ENCODE results near the gene CIAO2A. TPM values are rescaled to one million over a fixed set of nuclear protein-coding genes. Genes with fewer than 3 reads are reported as not detected.
"Not testable (repeated sequence)": the region's sequence is repeated elsewhere in the genome, so short reads cannot be mapped to it uniquely, and the experiment has no call there.

Gene CIAO2A
- total RNA-seq, 1 experiment from 2014 or later = 170 TPM

DNA sequence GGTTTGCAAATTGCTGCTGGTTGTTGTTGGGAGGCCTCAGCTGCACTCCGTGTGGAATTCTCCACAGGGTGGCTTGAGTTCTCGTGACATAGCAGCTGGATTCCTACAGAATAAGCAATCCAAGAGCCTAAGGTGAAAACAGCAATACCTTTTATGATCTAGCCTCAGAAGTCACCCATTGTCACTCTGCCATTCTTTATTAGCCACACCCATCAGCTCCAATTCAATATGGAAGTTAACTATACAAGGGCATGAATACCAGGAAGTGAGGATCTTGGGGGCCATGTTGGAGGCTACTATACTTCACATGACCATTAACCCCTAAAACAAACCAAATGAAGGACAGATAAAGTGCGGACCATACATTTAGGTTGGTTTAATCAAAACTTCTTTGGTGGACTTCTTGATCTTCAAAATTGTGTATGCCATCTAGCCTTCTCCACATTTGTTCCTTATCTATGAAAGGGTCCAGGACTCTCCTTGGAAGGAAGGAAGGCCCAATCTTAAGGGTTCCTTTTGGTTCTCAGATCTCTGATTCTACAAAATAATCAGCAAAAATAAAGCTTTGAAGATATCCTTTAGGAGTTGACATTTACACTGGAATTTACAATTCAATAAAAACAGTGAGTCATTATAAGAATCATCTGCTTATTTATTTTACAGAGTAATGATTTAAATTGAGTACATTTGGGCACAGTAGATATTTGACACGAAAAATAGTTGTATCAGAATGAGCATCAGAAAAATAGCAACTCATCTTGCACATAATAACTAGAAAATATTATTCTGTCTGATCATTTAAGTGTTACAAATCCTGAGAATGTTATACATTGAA lies 21.5 kb downstream of the CIAO2A start:
- no peak for DNase-seq (ENCODE audit: low read depth)

DNA sequence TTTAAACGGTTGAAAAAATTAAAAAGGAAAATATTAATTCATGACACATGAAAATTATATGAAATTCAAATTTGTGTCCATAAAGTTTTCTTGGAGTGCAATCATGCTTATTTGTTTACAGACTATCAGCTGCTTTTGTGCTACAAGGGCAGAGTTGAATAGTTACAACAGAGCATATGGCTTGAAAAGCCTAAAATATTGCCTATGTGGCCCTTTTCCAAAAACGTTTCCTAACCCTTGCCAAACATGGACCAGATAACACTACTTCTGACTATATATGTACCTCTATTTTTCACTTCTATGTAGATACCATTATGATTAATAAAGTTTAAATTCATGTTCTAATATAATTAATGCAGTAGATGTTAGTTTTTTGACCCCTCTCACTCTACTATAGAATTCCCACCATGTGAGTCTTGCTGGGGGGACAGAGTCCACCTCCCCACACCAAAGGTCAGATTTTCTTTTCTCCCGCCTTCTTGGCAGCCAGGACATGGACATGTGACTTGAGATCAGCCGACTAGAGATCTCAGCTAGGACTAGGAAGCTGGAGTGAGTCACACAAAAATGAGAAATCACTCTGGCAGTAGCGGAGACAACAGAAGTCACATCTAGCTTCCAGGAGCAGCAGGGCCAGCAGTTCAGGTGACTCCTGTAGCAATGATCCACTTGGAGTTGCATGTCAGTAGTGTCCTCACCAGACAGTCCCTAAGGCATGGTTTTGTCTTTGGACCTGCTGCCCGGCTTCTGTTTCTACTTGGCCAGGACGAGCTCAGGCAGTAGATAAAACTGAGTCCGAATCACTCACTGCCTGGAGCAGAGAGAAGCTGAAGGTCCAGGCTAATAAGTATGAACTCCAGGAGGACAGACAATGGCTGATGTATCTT lies 22.4 kb downstream of the CIAO2A start:
- DNase-seq (ENCODE audit: low read depth) = peak; percentile 61

DNA sequence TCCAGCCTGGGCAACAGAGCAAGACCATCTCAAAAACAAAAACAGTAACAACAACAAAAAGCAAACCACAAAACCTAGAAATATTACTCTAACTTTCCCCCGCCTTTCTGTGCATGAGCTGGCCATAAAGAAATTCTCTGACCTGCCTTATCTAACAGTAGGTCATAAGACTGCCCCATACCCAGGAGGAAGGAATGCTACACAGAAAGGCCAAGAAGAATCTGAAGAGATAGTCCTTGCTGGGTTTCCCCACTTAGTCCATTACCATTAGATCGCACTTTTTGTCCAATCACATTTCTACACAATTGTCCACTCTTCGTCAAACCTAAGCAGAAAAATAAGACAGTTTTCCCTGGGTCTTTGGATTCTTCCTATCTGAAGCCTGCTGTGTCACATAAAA lies 23.5 kb downstream of the CIAO2A start:
- no peak for DNase-seq (ENCODE audit: low read depth)

DNA sequence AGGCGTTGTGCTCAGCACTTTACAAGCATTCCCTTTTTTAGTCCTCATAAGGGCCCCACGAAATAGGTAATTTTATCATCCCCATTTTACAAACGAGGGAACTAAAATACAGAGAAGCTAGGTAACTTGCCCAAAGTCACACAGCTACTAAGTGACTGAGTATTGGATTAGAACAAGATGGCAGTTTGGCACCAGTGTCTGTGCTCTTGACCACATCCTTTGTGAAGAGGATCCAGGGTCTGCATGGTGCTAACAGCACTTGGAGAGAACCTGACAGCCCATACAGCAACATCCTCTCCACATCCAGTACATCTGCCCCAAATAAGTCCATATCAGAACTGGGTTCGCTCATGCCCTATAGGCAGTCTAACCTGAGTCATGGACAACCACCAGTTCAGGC lies 25.5 kb downstream of the CIAO2A start:
- DNase-seq (ENCODE audit: low read depth) = no peak

DNA sequence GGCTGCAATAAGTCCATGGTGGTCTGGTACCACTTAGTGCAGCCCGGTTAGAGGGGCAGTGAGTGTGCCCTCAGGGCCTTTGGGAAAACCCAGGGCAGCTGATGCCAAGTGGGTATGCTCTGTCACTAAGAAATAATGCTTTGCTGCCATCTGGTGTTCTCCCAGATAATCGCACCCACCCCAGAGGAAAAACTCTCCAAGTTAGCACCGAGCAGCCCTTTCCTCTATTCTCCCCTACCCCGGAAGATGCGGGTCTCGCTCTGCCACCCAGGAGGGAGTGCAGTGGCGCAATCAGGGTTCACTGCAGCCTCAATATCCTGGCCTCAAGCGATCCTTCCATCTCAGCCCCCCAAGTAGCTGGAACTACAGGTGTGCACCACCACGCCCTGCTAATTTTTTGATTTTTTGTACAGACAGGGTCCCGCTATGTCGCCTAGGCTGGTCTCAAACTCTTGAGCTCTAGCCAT lies 26.0 kb downstream of the CIAO2A start:
- peak; percentile 68 for DNase-seq (ENCODE audit: low read depth)

DNA sequence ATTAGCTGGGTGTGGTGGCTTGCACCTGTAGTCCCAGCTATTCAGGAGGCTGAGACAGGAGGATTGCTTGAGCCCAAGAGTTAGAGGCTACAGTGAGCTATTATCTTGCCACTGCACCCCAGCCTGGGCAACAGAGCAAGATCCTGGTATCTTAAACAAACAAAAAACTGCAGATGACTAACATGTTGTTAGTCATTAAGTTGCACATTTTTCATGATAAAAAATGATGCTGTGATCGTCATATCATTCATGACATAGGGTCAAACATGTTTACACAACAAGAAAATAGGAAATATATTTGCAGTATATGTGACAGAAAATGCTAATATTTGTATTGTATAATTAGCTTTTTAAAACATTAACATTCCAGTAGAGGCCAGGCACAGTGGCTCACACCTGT lies 27.2 kb downstream of the CIAO2A start:
- DNase-seq (ENCODE audit: low read depth) = no peak

DNA sequence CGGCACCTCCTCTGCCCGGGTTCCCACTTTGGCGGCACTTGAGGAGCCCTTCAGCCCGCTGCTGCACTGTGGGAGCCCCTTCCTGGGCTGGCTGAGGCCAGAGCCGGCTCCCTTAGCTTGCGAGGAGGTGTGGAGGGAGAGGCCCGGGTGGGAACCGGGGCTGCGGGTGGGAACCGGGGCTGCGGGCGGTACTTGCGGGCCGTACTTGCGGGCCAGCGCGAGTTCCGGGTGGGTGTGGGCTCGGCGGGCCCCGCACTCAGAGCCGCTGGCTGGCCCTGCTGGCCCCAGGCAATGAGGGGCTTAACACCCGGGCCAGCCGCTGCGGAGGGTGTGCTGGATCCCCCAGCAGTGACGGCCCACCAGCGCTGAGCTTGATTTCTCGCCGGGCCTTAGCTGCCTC lies 32.9 kb downstream of the CIAO2A start:
- DNase-seq (ENCODE audit: low read depth) = no peak

DNA sequence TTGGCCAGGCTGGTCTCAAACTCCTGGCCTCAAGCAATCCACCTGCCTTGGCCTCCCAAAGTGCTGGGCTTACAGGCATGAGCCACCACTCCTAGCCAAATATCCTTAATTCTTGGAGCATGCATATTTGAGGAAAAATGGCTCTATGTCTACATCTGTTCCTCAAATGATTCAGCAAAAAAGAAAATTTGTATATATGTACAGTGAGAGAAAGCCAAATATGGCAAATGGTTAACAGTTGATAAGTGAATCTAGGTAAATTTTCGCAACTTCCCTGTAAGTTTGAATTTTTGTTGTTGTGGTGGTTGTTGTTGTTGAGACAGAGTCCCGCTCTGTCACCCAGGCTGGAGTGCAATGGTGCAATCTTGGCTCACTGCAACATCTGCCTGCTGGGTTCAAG lies 34.5 kb downstream of the CIAO2A start:
- not testable (repeated sequence) for DNase-seq (ENCODE audit: low read depth)

DNA sequence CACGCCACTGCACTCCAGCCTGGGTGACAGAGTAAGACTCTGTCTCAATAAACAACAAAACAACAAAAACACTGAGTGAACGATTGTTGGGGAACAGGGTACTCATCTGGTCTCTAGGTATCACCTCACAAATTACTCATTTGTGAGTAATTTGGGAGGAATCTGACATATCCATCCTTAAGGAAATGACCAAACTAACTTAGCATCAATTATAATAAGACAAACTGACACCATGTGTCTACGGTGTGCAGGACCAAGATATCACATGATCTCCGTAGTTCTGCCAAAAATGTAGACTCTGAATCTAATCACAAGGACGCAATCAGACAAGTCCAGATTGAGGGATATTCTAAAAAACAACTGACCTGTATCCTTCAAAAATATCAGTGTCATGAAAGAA lies 35.4 kb downstream of the CIAO2A start:
- no peak for DNase-seq (ENCODE audit: low read depth)

DNA sequence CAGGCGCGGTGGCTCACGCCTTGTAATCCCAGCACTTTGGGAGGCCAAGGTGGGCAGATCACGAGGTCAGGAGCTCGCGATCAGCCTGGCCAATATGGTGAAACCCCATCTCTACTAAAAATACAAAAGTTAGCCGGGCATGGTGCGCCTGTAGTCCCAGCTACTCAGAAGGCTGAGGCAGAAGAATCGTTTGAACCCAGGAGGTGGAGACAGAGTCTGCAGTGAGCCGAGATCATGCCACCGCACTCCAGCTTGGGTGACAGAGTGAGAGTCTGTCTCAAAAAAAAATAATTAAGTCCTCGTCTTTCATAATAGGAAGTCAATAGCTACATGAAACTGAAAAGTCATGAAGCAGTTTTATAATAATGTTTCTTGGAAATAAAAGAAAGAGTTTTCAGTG lies 40.0 kb downstream of the CIAO2A start:
- not testable (repeated sequence) for DNase-seq (ENCODE audit: low read depth)

DNA sequence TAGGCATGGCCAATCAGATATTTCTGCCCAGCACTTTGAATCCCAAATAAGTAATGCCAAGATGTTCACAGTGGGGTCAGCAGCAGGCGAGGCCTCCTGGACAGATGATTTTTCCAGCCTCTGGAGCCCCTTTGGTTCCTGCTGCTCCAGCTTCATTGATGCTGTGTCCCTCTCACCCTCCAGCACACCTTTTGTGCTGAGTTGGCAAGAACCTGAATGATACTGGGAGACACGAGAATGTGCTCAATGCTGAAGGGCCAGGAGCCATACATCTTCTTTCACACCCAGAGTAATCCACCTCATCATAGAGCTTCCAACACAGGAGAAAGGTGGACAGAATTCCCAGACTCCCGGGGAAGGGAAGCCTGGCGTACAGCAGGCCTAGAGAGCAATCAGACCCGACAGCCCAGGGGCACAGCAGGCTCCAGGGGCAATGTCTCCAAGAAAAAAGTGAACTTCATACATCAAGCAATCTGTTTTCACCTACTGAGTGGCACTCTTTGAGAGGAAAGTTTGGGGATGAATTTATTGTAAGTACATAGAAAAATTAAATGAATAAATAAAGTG lies 40.6 kb downstream of the CIAO2A start:
- DNase-seq (ENCODE audit: low read depth) = no peak

DNA sequence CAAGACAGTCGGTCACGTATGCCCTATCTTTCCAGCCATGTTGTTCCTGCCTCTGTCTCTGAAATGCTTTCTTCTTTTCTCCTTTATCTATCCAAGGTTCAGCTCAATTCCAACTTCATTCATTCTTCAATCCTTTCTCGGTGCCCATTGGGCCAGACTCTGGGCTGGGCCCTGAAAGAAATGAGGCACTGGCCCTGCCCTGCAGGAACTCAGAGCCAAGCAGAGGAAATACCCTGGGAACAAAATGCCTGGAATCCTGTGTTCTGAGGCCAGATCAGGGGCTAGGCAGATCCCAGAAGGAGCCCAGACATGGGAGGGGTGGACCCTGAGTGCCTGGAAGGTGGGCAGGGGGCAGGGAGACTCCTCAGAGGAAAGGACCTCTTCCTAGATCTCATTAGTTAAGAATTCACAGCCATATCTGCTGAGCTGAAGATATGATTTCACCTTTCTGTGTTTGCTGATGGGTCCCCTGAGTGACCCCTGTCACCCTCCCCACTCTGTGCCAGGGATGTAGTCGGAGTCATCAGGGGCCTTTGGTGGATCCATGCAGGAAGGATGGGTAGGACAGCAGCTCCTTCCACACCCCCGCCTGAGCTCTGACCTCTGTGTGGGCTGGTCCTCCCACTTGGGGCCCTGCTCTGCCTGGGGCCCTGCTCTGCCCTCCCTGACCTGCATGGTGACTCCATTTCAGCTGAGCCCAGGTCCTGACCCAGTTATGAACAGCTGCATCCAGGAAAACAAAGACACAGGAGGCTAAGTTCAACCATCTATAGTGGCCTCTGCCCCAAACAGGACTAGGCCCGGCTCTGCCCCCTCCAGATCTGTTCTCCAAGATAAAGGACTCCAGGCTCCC lies 42.0 kb downstream of the CIAO2A start:
- DNase-seq (ENCODE audit: low read depth) = no peak

DNA sequence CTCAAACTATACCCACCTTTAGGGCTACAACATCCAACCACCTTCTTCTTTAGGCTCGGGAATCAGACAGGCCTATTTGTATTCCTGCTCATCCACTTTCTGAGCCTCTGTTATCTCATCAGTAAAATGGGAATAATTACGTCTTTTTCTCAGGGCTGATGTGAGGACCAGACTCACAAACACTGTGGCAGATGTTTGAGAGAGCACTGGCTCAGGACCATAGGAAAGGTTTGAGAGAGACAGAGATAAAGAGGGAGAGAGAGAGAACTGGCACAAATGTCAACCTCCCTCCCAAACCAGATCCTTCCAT lies 42.6 kb downstream of the CIAO2A start:
- DNase-seq (ENCODE audit: low read depth) = no peak

DNA sequence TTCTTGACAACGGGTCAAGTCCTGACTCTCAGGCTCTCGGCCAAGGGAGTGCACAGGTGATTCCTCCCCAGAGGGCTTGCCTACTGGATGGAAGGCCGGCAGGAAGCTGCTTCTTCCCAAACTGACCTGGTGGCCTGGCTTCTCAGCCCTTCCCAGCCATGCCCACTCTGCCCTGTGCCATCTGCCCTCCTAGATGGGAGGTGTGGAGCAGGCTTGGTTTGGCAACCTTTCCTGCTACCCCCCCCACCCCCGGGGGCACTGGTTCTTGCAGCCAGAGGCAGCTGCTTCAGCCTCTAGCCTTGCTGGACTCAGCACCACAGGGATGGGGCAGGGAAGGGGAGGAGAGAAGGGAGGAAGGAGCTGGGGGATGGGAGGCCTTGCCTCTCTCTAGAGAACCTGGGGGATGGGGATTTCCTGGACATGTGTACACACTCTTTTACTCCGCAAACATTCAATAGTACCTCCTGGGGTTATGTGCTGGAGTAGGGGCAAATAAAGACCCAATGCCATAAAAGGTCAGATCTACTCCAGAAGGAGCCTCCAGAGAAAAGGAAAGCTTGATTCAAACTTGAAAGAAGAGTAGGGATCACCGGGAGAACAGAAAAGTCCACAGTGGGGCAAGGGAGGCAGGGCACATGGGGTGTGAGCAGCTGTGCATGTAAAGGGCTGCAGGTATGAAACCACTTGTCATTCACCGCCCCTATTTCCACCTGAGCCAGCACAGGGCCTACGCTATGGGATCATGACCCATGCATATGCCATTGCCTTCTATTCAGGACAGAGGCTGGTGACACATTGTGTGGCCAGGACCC lies 43.2 kb downstream of the CIAO2A start:
- DNase-seq (ENCODE audit: low read depth) = no peak

DNA sequence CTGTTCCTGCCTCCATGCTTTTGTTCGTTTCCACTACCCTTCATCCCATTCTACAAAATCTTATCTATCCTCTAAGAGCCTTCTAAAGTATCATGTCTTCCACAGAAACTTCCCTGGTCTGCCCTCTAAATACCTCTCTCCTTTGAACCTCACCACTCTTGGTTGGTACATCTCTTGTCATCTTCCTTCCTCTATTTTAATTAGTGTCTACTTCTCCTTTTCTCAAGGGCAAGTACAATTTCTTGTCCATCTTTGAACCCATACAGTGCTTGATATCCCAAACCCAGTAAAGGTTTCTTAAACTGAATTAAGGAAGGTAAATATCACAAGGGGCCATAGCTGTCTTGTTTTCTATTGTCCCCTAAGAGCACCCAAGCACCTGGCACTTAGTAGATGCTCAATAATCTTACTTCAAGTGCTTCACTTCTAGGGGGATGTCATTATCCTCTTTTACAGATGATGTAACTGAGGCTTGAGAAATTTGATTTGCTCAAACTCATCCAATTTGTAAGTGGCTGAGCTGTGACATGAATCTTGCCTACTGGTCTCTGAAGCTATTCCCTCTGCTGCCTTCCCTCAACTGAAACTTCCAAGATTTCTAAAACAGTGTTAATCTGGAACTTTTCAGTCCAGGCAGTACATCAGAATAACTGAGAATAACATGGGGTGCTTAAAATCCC lies 44.7 kb downstream of the CIAO2A start:
- no peak for DNase-seq (ENCODE audit: low read depth)

DNA sequence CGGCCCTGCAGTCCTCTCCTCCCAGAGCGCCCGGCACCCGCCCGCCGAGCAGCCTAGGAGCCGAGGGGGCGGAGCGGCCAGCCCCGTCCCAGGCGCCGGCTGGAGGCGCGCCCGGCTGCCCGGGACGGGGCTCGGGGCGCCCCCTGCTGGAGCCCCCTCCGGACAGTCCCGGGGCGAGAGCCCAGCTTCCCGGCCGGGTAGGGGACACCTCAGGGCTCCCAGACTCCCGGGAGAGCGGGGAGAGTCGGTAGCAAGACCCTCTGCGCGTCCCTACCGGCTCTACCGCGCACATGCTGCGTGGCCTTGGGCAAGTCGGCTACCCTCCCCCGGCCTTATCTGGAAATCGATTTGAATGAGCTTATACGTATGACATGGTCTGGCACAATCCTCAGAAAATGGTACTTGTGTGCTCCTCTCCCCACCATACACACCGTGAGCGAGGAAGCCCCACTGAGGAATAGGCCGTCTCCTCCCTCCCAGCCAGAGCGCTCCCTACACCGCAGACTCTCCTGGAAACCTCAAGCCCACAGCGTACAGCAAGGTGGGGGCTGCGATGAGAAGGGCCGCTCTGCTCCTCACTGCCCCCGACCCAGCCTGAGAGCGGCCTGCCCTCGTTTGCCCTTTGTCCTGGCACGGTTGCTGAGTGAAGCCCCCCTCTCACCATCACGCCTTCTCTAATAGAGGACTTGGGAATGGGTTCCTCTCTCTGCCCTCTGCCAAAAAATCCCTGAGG lies 47.1 kb downstream of the CIAO2A start, which contains the start of gene DAPK2:
Gene DAPK2 (minus strand): TSS at position 65 of the 733 bp plus-strand sequence. CDS start 6,224 bp downstream, outside the sequence.
- DNase-seq (ENCODE audit: low read depth) = peak; percentile 80

DNA sequence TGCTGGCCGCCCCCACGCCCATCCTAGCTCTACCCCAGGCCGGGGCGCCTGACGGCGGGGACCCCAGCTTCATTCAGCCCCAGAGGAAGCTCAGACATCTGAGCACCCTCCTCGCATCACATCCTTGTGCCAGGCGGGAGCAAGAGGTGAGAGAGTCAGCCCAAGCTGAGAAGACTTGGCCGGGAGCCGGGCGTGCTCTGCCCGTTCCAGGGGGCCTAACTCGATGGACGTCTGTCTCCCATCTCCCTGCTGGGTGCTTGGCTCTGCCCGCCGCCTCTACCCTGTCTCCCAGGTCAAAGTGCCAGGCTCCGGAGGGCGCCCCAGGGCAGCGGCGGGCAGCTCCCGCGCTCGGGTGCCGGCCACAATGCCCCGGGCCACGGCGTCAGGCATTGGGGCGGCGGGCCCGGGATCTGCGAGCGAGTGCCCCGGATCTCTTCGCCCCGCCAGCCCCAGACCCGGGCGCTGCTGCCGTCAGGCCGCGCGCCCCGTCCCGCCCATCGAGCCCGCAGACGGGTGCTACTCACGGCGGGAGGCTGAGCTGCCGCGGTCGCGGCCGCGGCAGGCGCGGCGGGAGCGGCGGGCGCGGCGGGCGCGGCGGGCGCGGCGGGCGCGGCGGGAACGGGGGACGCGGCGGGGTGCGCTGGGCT lies 47.7 kb downstream of the CIAO2A start:
- peak; percentile 21 for DNase-seq (ENCODE audit: low read depth)

DNA sequence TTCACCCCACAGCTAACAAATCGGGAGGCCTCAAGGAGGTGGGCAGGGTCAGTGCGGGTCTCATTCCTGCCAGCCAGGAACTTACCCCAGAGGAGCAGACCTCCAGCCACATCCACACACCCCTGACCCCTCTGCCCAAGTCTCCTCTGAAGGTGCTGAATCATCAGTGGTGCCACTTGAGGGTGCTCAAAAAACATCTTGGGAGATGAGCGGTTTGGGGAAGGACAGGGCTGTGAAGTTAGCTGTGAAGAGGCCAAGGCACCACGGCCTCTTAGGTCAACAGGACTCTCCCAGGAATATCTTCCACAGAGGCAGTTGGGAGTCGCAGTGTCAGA lies 48.6 kb downstream of the CIAO2A start:
- no peak for DNase-seq (ENCODE audit: low read depth)
